Stimulated activated CD8-positive, alpha-beta memory T cell treated with anti-CD3 and anti-CD28 coated beads, Interleukin-12 subunit alpha, Interleukin-12 subunit beta, amount 100 ng/mL, for 24 hours (primary cell): ENCODE results near the gene RUNX1.
"Not testable (repeated sequence)": the region's sequence is repeated elsewhere in the genome, so short reads cannot be mapped to it uniquely, and the experiment has no call there.

Source experiments
- DNase-seq: peaks from one replicate; pipeline ENCODE4 v3.0.0-alpha.2; 2020; ENCODE audit errors: extremely low read depth

Gene RUNX1

GRCh38 chr21:34806423-34806822 lies 242.7 kb downstream of the RUNX1 start:
- DNase-seq = no peak

GRCh38 chr21:34805157-34805556 lies 243.9 kb downstream of the RUNX1 start:
- no peak for DNase-seq

- DNase-seq = not testable (repeated sequence)
These were observed 244.5 kb downstream of the RUNX1 start for GRCh38 chr21:34804584-34804983.

- no peak for DNase-seq
These were observed 245.2 kb downstream of the RUNX1 start for GRCh38 chr21:34803782-34804370.

- DNase-seq = no peak
These were observed 246.8 kb downstream of the RUNX1 start for GRCh38 chr21:34802180-34802899.

- no peak for DNase-seq
These were observed 247.5 kb downstream of the RUNX1 start for GRCh38 chr21:34801519-34802132.

- no peak for DNase-seq
These were observed 248.1 kb downstream of the RUNX1 start for GRCh38 chr21:34800797-34801518.

- DNase-seq = no peak
These were observed 250.0 kb downstream of the RUNX1 start for GRCh38 chr21:34799092-34799491.

GRCh38 chr21:34797921-34798535 lies 251.1 kb downstream of the RUNX1 start:
- DNase-seq = no peak

GRCh38 chr21:34797201-34797525 lies 251.9 kb downstream of the RUNX1 start:
- DNase-seq = no peak

- no peak for DNase-seq
These were observed 252.4 kb downstream of the RUNX1 start for GRCh38 chr21:34796518-34797200.

GRCh38 chr21:34795548-34796180 lies 253.4 kb downstream of the RUNX1 start:
- no peak for DNase-seq

GRCh38 chr21:34795175-34795547 lies 253.9 kb downstream of the RUNX1 start:
- no peak for DNase-seq

GRCh38 chr21:34794686-34795085 lies 254.4 kb downstream of the RUNX1 start:
- DNase-seq = no peak

GRCh38 chr21:34793471-34793870 lies 255.6 kb downstream of the RUNX1 start:
- no peak for DNase-seq

- no peak for DNase-seq
These were observed 256.5 kb downstream of the RUNX1 start for GRCh38 chr21:34792504-34793089.

- no peak for DNase-seq
These were observed 257.2 kb downstream of the RUNX1 start for GRCh38 chr21:34791776-34792503.

- DNase-seq = no peak
These were observed 258.3 kb downstream of the RUNX1 start for GRCh38 chr21:34790834-34791233.

GRCh38 chr21:34790341-34790740 lies 258.8 kb downstream of the RUNX1 start:
- DNase-seq = no peak

GRCh38 chr21:34788879-34789278 lies 260.2 kb downstream of the RUNX1 start:
- DNase-seq = no peak
